Measurements from ENCODE around the gene KLRF2.

KLRF2 gene

GRCh38 chr12:9881246-9881645 lies at the start of gene KLRF2:
Gene KLRF2 (plus strand): TSS chr12:9881489. CDS start chr12:9881596, 107 bp downstream.
- Mint-ChIP-seq H3K27ac (no peak within 1 kb of the TSS), H3K4me1 (peaks cover 11% of the 10 kb centered on the region), H3K36me3 (ENCODE audit: low read depth) (no peaks in the 10 kb centered on the region), H3K4me3 (no peak within 1 kb of the TSS), H3K27me3 (no peaks in the 10 kb centered on the region), H3K9me3 (no peaks in the 10 kb centered on the region)
- DNase-seq (no peak), ATAC-seq (no peak)

GRCh38 chr12:9831720-9832119 lies 49.6 kb upstream of the KLRF2 start:
- Mint-ChIP-seq H3K36me3 (ENCODE audit: low read depth) (no peaks in the 10 kb centered on the region), H3K27me3 (no peaks in the 10 kb centered on the region), H3K27ac (no peak overlapping the region), H3K4me1 (no peaks in the 10 kb centered on the region), H3K4me3 (no peak overlapping the region), H3K9me3 (no peaks in the 10 kb centered on the region)
- DNase-seq = no peak
- no peak for ATAC-seq

GRCh38 chr12:9843407-9843806 lies 37.9 kb upstream of the KLRF2 start:
- ATAC-seq (no peak), DNase-seq (no peak)
- H3K27ac Mint-ChIP-seq = no peak overlapping the region
- H3K4me3 Mint-ChIP-seq = no peak overlapping the region
- no peaks in the 10 kb centered on the region for H3K27me3 Mint-ChIP-seq
- peaks cover 24% of the 10 kb centered on the region for H3K9me3 Mint-ChIP-seq
- peaks cover 6% of the 10 kb centered on the region for H3K36me3 Mint-ChIP-seq (ENCODE audit: low read depth)
- H3K4me1 Mint-ChIP-seq = no peaks in the 10 kb centered on the region

- no peak for ATAC-seq
- H3K9me3 Mint-ChIP-seq = peaks cover 24% of the 10 kb centered on the region
- no peak overlapping the region for H3K27ac Mint-ChIP-seq
- peaks cover 23% of the 10 kb centered on the region for H3K4me1 Mint-ChIP-seq
- no peak overlapping the region for H3K4me3 Mint-ChIP-seq
- DNase-seq = no peak
- H3K27me3 Mint-ChIP-seq = no peaks in the 10 kb centered on the region
- H3K36me3 Mint-ChIP-seq (ENCODE audit: low read depth) = peaks cover 29% of the 10 kb centered on the region
Observed at GRCh38 chr12:9848899-9849298, 32.4 kb upstream of the KLRF2 start.

GRCh38 chr12:9851050-9851449 lies 30.2 kb upstream of the KLRF2 start:
- no peak for ATAC-seq
- Mint-ChIP-seq H3K4me3 (no peak overlapping the region), H3K36me3 (ENCODE audit: low read depth) (peaks cover 37% of the 10 kb centered on the region), H3K27ac (no peak overlapping the region), H3K27me3 (no peaks in the 10 kb centered on the region), H3K4me1 (peaks cover 30% of the 10 kb centered on the region), H3K9me3 (peaks cover 14% of the 10 kb centered on the region)
- DNase-seq = no peak

- Mint-ChIP-seq H3K27me3 (no peaks in the 10 kb centered on the region), H3K27ac (no peak overlapping the region), H3K36me3 (ENCODE audit: low read depth) (peaks cover 37% of the 10 kb centered on the region), H3K4me1 (peaks cover 38% of the 10 kb centered on the region), H3K9me3 (peaks cover 8% of the 10 kb centered on the region), H3K4me3 (no peak overlapping the region)
- ATAC-seq = no peak
- no peak for DNase-seq
Observed at GRCh38 chr12:9851927-9852326, 29.4 kb upstream of the KLRF2 start.

GRCh38 chr12:9856151-9856550 lies 25.1 kb upstream of the KLRF2 start:
- no peak for ATAC-seq
- Mint-ChIP-seq H3K9me3 (no peaks in the 10 kb centered on the region), H3K4me3 (no peak overlapping the region), H3K36me3 (ENCODE audit: low read depth) (peaks cover 33% of the 10 kb centered on the region), H3K4me1 (peaks cover 60% of the 10 kb centered on the region), H3K27me3 (no peaks in the 10 kb centered on the region), H3K27ac (no peak overlapping the region)
- DNase-seq = no peak

GRCh38 chr12:9856894-9857293 lies 24.4 kb upstream of the KLRF2 start:
- Mint-ChIP-seq H3K36me3 (ENCODE audit: low read depth) (peaks cover 31% of the 10 kb centered on the region), H3K4me1 (peaks cover 58% of the 10 kb centered on the region), H3K4me3 (no peak overlapping the region), H3K27me3 (no peaks in the 10 kb centered on the region), H3K27ac (no peak overlapping the region), H3K9me3 (no peaks in the 10 kb centered on the region)
- DNase-seq (no peak), ATAC-seq (no peak)

DNA sequence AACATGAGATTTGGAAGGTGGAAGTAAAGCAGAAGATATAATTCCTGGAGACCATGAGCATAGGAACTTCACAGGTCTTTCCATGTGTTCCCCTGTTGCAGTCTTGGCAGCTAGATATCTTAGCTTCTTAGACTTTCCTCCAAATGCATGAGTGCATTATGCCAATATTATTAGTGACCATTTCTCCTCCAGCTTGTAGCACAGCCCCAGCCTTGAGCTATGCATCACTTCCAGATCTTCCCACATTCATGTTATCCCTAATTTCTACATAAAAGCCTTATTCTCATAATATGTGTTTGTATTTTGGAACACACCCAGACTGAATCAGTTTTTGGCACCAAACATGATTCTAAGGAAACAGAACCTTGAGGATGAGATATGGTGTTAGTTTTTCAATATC lies 23.2 kb upstream of the KLRF2 start:
- H3K4me1 Mint-ChIP-seq = peaks cover 58% of the 10 kb centered on the region
- H3K27ac Mint-ChIP-seq = no peak overlapping the region
- H3K4me3 Mint-ChIP-seq = no peak overlapping the region

DNA sequence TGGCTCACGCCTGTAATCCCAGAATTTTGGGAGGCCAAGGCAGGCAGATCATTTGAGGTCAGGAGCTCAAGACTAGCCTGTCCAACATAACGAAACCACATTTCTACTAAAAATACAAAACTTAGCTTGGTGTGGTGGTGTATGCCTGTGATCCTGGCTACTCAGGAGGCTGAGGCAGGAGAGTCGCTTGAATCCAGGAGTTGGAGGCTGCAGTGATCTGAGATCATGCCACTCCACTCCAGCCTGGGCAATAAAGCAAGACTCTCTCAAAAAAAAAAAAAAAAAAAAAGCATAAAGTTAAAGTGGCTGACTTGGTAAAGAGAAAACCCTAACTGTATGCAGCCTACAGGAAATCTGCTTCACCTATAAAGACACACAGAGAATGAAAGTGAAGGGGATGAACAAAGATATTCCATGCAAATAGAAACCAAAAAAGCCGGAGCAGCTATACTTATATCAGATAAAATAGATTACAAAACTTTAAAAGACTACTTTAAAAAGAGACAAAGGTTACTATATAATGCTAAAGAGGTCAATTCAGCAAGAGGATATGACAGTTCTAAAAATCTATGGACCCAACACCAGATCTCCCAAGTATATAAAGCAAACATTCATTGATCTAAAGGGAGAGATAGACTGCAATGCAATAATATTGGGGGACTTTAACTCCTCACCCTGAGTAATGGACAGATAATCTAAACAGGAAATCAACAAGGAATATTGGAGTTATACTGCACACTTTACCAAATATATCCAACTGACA lies 16.2 kb upstream of the KLRF2 start:
- Mint-ChIP-seq H3K27me3 (no peaks in the 10 kb centered on the region), H3K4me1 (peaks cover 49% of the 10 kb centered on the region), H3K4me3 (peak overlapping the region; percentile 88), H3K27ac (peak overlapping the region; percentile 94), H3K36me3 (ENCODE audit: low read depth) (peaks cover 14% of the 10 kb centered on the region), H3K9me3 (no peaks in the 10 kb centered on the region)
- ATAC-seq (peak; percentile 74), DNase-seq (no peak)

More for the DNA sequence above, 23.2 kb upstream of the KLRF2 start:
- H3K27me3 Mint-ChIP-seq = no peaks in the 10 kb centered on the region
- H3K36me3 Mint-ChIP-seq (ENCODE audit: low read depth) = peaks cover 27% of the 10 kb centered on the region
- no peaks in the 10 kb centered on the region for H3K9me3 Mint-ChIP-seq
- no peak for DNase-seq
- no peak for ATAC-seq

GRCh38 chr12:9866860-9867269 lies 14.4 kb upstream of the KLRF2 start:
- no peak for DNase-seq
- Mint-ChIP-seq H3K27me3 (no peaks in the 10 kb centered on the region), H3K36me3 (ENCODE audit: low read depth) (peaks cover 14% of the 10 kb centered on the region), H3K4me3 (peak overlapping the region; percentile 88), H3K9me3 (no peaks in the 10 kb centered on the region), H3K27ac (peak overlapping the region; percentile 91), H3K4me1 (peaks cover 50% of the 10 kb centered on the region)
- no peak for ATAC-seq

GRCh38 chr12:9867531-9867930 lies 13.8 kb upstream of the KLRF2 start:
- peak overlapping the region; percentile 91 for H3K27ac Mint-ChIP-seq
- ATAC-seq = no peak
- peaks cover 13% of the 10 kb centered on the region for H3K36me3 Mint-ChIP-seq (ENCODE audit: low read depth)

GRCh38 chr12:9868311-9868801 lies 12.9 kb upstream of the KLRF2 start:
- no peaks in the 10 kb centered on the region for H3K27me3 Mint-ChIP-seq
- peak overlapping the region; percentile 95 for H3K27ac Mint-ChIP-seq
- ATAC-seq (no peak), DNase-seq (no peak)
- peaks cover 6% of the 10 kb centered on the region for H3K36me3 Mint-ChIP-seq (ENCODE audit: low read depth)
- peaks cover 45% of the 10 kb centered on the region for H3K4me1 Mint-ChIP-seq
- H3K9me3 Mint-ChIP-seq = no peaks in the 10 kb centered on the region
- peak overlapping the region; percentile 88 for H3K4me3 Mint-ChIP-seq

More at GRCh38 chr12:9867531-9867930, 13.8 kb upstream of the KLRF2 start:
- Mint-ChIP-seq H3K27me3 (no peaks in the 10 kb centered on the region), H3K4me3 (peak overlapping the region; percentile 88), H3K4me1 (peaks cover 50% of the 10 kb centered on the region), H3K9me3 (no peaks in the 10 kb centered on the region)
- DNase-seq = no peak

GRCh38 chr12:9868951-9869306 lies 12.4 kb upstream of the KLRF2 start:
- Mint-ChIP-seq H3K9me3 (no peaks in the 10 kb centered on the region), H3K27me3 (no peaks in the 10 kb centered on the region), H3K27ac (peak overlapping the region; percentile 95), H3K4me3 (peak overlapping the region; percentile 88), H3K4me1 (peaks cover 39% of the 10 kb centered on the region), H3K36me3 (ENCODE audit: low read depth) (peaks cover 4% of the 10 kb centered on the region)
- no peak for ATAC-seq
- no peak for DNase-seq

DNA sequence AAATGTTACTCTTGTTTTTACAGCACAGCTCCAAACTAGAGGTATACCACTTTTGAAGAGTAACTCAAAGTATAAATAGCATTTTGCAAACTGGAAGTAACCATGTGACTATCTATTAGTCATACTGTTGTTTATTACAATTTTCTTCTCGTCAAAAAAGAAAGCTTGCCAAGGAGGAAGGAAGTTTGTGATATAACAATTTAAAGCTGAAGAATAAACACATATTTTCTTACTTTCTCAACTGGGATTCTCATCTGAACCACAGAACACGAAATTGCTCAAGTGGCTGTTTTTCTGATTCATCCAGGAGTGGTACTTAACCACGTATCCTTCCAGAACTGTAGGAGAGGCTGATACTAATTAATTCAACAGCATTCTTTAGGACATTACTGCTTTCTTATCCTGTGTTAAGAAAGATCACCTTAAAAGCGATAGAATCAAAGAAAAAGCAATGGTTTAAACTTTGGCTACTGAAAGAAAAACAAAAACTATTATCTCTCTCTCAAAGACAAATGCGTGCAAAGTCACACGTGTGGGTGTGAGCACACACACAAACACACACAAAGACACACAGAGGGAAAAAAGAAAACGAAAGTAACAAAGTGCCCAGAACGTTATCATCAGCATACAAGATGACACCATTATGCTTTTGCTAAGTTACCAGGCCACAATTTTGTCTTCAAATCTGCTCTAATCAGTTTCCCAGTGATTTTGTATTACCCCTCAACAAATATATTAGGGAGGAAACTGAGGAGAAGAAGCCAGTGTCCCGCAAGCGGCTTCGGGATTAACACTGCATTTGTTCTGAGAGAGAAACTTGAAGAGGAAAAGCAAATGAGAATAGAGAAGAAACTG lies 11.8 kb upstream of the KLRF2 start, which contains the start of gene CLEC2B:
CLEC2B (minus strand) TSS at position 48 of the 855 bp plus-strand sequence.
- Mint-ChIP-seq H3K36me3 (ENCODE audit: low read depth) (no peaks in the 10 kb centered on the region), H3K4me1 (peaks cover 34% of the 10 kb centered on the region), H3K27ac (peak within 1 kb of the TSS; percentile 95), H3K27me3 (no peaks in the 10 kb centered on the region), H3K4me3 (peak within 1 kb of the TSS; percentile 88), H3K9me3 (no peaks in the 10 kb centered on the region)
- peak; percentile 42 for ATAC-seq
- DNase-seq = no peak

All from activated naive CD8-positive, alpha-beta T cell treated with anti-CD3 and anti-CD28 coated beads, Interleukin-2, amount 50 U/mL, for 24 hours (primary cell).